Measurements from ENCODE around the gene SPTBN1.

Gene SPTBN1

GRCh38 chr2:54663424-54664030 is 207.4 kb downstream of the SPTBN1 start:
- no peaks in the 10 kb centered on the region for H3F3A ChIP-seq (ENCODE audit: insufficient read depth, low read length)
- peaks cover 31% of the 10 kb centered on the region; the same call in 1 of the 2 replicates for H3K36me3 ChIP-seq (ENCODE audit: insufficient read depth, low read length)
- no peaks in the 10 kb centered on the region for H3K9me3 ChIP-seq (ENCODE audit: low read length)
- no peaks in the 10 kb centered on the region for H3K79me2 ChIP-seq (ENCODE audit: insufficient read depth, low read length)
- no peaks in the 10 kb centered on the region for H4K20me1 ChIP-seq (ENCODE audit: insufficient read depth, low read length)
- H3K4me1 ChIP-seq (ENCODE audit: insufficient read depth, low read length, severe bottlenecking) = no peaks in the 10 kb centered on the region
- H3K9ac ChIP-seq (ENCODE audit: low read length) = no peak overlapping the region
- TF ChIP-seq EZH2 (IDR thresholded peaks at IDR 0.05; ENCODE audit: borderline replicate concordance, low read length) = no peak
- TF ChIP-seq CTCF (IDR thresholded peaks at IDR 0.05; ENCODE audit: low read length) = no peak
- no peak overlapping the region for H3K4me3 ChIP-seq (ENCODE audit: low read depth, low read length, poor library complexity, severe bottlenecking)
- H3K9me2 ChIP-seq (ENCODE audit: low read depth, low read length) = no peaks in the 10 kb centered on the region
- H3K27me3 ChIP-seq (ENCODE audit: insufficient read depth, low read length) = no peaks in the 10 kb centered on the region
- H3K27ac ChIP-seq (ENCODE audit: low read depth, low read length, poor library complexity, severe bottlenecking) = no peak overlapping the region
- H2AFZ ChIP-seq (ENCODE audit: low read length) = no peak overlapping the region
- H3K4me2 ChIP-seq (ENCODE audit: low read length) = no peak overlapping the region

GRCh38 chr2:54664238-54664786 is 208.2 kb downstream of the SPTBN1 start:
- H3F3A ChIP-seq (ENCODE audit: insufficient read depth, low read length) = no peaks in the 10 kb centered on the region
- no peaks in the 10 kb centered on the region for H3K4me1 ChIP-seq (ENCODE audit: insufficient read depth, low read length, severe bottlenecking)

GRCh38 chr2:54665436-54665856 is 209.3 kb downstream of the SPTBN1 start:
- Histone ChIP-seq H3K9ac (ENCODE audit: low read length) (no peak overlapping the region), H2AFZ (ENCODE audit: low read length) (no peak overlapping the region), H3K27ac (ENCODE audit: low read depth, low read length, poor library complexity, severe bottlenecking) (no peak overlapping the region), H3K36me3 (ENCODE audit: insufficient read depth, low read length) (peaks cover 23% of the 10 kb centered on the region; the same call in 1 of the 2 replicates), H3K27me3 (ENCODE audit: insufficient read depth, low read length) (no peaks in the 10 kb centered on the region), H3K9me3 (ENCODE audit: low read length) (no peaks in the 10 kb centered on the region), H3K4me2 (ENCODE audit: low read length) (no peak overlapping the region), H3K4me3 (ENCODE audit: low read depth, low read length, poor library complexity, severe bottlenecking) (no peak overlapping the region), H3K79me2 (ENCODE audit: insufficient read depth, low read length) (no peaks in the 10 kb centered on the region), H3K4me1 (ENCODE audit: insufficient read depth, low read length, severe bottlenecking) (no peaks in the 10 kb centered on the region), H4K20me1 (ENCODE audit: insufficient read depth, low read length) (no peaks in the 10 kb centered on the region), H3F3A (ENCODE audit: insufficient read depth, low read length) (no peaks in the 10 kb centered on the region), H3K9me2 (ENCODE audit: low read depth, low read length) (no peaks in the 10 kb centered on the region)
- TF ChIP-seq EZH2 (IDR thresholded peaks at IDR 0.05; ENCODE audit: borderline replicate concordance, low read length) (no peak), CTCF (IDR thresholded peaks at IDR 0.05; ENCODE audit: low read length) (peak; percentile 77)

More at GRCh38 chr2:54664238-54664786, 208.2 kb downstream of the SPTBN1 start:
- Histone ChIP-seq H3K27ac (ENCODE audit: low read depth, low read length, poor library complexity, severe bottlenecking) (no peak overlapping the region), H3K79me2 (ENCODE audit: insufficient read depth, low read length) (no peaks in the 10 kb centered on the region), H3K27me3 (ENCODE audit: insufficient read depth, low read length) (no peaks in the 10 kb centered on the region), H3K9me2 (ENCODE audit: low read depth, low read length) (no peaks in the 10 kb centered on the region), H2AFZ (ENCODE audit: low read length) (no peak overlapping the region), H4K20me1 (ENCODE audit: insufficient read depth, low read length) (no peaks in the 10 kb centered on the region), H3K4me2 (ENCODE audit: low read length) (no peak overlapping the region), H3K9me3 (ENCODE audit: low read length) (no peaks in the 10 kb centered on the region), H3K4me3 (ENCODE audit: low read depth, low read length, poor library complexity, severe bottlenecking) (no peak overlapping the region), H3K9ac (ENCODE audit: low read length) (no peak overlapping the region), H3K36me3 (ENCODE audit: insufficient read depth, low read length) (peaks cover 27% of the 10 kb centered on the region; the same call in 1 of the 2 replicates)
- TF ChIP-seq CTCF (IDR thresholded peaks at IDR 0.05; ENCODE audit: low read length) (no peak), EZH2 (IDR thresholded peaks at IDR 0.05; ENCODE audit: borderline replicate concordance, low read length) (no peak)

All from OCI-LY1 (cell line).